GM18498 (cell line): ENCODE results near the gene PTGFRN.

Source experiments
- ATAC-seq: cut with Tn5 transposase; IDR thresholded peaks from one replicate; pipeline ENCODE4 v1.9.1; 2021; ENCODE audit warnings: mild to moderate bottlenecking, moderate library complexity; ENCODE audit not compliant: unreplicated experiment

PTGFRN gene

DNA sequence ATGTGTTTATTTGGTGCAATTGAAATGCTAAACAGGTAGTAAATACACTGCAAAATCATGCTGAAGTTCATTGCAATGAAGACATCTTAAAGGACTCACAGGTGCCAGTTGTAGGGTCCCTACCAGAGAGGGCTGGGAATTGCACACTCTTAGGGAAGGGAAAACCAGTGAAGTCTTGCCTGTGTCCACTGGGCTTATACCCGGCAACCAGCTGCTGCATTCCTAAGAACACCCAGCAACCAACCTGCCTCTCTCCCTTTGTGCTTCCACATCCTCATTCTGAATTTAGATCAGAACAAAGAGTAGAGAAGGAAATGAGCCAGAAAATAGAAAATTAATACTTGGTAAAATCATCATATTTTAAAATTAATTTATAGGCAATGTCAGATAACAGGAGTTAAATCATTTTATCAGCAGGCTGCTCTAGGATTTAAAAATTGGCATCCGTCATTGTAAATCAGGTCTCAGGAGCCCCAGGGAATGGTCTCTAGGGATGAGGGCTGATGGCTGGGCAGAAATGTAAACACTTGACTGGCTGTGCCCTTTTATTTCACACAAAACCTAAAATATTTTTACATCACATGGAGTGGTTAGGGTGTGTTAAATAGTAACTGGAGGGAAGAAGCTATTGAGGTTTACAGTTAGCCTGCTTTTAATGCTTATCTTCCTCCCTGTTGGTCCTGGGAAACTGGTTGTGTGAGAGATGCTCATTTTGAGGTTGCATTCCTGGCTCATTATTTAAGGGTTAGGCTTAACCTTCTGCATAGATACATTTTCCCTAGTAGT lies 31.3 kb downstream of the PTGFRN start:
- no peak for ATAC-seq

GRCh38 chr1:116941670-116942069 lies 32.0 kb downstream of the PTGFRN start:
- no peak for ATAC-seq

- ATAC-seq, result no peak
Measured at GRCh38 chr1:116942344-116942743, 32.6 kb downstream of the PTGFRN start.

DNA sequence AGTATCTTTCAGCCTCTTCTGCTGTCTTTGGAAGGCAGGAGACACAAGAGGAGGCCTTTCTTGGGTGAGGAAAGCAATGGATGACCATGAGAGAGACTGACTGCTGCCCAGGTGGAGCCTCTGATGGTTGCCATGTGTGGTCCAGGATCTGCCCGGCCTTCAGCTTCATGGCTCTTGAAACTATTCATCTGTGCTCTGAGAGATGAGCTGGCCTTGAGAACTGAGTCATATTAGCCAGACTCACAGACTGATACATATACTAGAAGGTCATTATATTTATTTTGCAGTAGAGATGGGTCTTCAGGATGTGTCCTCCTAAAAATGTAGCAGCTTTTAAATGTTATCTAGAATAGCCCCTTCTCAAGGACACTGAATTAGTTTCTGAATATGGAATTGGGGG lies 33.7 kb downstream of the PTGFRN start:
- ATAC-seq, result no peak

DNA sequence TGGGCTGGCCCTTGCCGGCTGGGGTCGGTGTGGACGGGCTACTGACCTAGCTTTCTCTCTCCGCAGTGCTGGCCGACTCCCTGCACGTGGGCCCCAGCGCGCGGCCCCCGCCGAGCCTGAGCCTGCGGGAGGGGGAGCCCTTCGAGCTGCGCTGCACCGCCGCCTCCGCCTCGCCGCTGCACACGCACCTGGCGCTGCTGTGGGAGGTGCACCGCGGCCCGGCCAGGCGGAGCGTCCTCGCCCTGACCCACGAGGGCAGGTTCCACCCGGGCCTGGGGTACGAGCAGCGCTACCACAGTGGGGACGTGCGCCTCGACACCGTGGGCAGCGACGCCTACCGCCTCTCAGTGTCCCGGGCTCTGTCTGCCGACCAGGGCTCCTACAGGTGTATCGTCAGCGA lies 34.9 kb downstream of the PTGFRN start:
- no peak for ATAC-seq

DNA sequence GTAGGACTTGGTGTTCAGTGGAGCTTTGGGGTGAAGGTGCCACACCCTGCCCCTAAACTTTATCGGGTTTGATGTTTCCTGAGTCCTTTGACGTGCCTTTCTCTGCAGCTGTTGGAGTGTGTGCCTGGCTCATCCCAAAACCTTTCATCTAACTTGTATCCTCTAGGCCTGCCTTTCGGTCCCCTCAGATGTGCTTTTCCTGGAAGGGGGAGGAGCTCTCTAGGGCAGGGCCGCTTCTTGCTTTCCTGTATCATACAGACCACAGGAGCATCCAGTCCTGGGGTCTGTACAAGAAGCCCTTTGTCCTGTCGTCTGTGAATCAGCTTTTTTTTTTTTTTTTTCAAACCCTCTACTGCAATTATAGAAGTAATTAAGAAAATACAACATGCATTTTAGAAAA lies 35.7 kb downstream of the PTGFRN start:
- no peak for ATAC-seq

DNA sequence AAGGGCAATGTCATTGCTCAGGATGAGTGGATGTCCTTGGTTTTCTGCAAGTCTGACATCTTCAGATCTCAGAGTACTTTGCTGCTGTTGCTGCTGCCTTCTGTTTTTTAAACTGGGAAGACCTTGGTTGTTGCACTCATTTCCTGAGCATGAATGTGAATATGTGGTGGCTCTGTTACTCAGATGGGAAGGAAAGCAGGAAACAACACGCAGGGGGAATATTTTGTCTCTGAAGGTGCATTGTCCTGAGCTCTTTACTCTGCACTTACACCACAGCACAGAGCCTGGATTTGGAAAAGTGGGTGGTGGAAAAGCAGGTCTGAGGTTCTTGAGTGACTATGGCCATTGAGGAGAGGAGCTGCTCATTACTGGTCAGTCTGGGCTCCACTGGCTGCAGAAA lies 36.3 kb downstream of the PTGFRN start:
- ATAC-seq, result no peak

DNA sequence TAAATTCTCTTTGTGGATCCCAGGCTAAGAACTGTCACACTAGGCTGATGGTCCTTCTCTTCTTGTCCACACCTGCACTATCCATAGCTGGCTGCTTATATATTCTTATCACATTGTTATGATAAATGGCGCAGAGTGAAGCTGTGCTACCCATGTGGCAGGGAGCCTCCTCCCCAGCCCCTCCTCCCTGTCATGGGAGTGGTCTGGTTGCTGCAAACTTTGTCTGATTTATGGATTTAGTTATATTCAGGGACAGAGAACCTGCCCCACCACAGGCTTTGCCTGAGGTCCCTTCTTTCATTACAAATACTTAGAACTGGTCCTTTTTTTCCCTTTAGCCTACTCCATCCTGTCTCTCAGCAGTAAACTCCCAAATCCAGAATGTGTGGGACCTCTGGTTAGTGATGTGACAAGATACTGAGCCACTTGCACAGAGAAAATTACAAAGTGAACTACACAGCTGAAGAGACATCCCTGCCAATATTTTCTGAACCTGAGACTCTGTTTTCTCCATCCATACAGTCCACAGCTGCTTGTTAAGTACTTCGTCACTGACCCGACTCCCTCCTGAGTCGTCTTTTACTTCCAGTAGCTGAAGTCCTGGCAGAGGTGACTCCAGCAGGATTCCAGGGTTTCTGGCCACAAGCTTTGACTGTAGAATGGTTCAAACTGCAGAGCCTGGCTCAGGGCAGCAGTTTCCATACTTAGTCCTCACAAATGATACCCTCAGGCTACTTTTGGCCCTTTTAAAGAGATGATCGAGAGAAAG lies 37.6 kb downstream of the PTGFRN start:
- no peak for ATAC-seq

DNA sequence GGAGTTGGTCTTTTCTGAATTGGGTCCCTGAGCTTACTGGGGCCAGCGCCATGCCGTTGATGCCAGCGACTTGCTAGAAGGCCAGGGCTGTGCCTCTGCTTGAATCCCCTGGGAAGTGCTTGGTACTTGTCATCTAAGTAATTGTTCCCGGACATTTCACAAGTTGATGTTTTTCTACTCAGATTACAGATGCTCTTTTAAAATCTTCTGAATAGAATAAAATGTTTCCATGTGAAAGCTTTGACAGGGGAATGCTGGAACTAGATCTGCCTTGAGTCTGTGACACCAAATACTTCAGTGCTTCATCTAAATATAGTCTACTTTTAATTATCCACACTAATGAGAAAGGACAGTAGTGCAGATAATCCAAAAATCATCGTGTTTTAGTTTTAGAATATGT lies 38.3 kb downstream of the PTGFRN start:
- ATAC-seq, result no peak

DNA sequence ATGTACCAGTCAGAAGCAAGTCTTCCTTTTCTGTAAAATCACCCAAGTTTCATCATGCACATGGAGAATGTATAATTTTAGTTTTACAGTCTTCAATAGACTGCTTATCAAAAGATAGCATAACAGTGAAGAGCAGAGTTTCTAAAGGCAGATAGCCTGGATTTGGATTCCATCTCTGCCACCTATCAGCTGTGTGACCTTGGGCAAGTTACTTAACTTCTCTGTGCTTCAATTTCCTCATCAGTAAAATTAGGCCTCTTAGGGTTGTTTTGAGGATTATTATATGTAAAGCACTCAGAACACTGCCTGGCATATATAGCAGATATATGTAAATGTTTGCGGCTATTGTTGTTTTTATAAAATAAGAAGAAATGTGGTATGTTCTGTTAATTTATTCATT lies 38.9 kb downstream of the PTGFRN start:
- ATAC-seq, result no peak

- no peak for ATAC-seq
Measured at GRCh38 chr1:116949213-116949985, 39.7 kb downstream of the PTGFRN start.

GRCh38 chr1:116950517-116951199 lies 40.9 kb downstream of the PTGFRN start:
- no peak for ATAC-seq

GRCh38 chr1:116951200-116951935 lies 41.7 kb downstream of the PTGFRN start:
- ATAC-seq, result no peak

GRCh38 chr1:116952738-116953275 lies 43.1 kb downstream of the PTGFRN start:
- ATAC-seq, result no peak

- no peak for ATAC-seq
Measured at GRCh38 chr1:116954440-116954839, 44.7 kb downstream of the PTGFRN start.

GRCh38 chr1:116956378-116956777 lies 46.7 kb downstream of the PTGFRN start:
- no peak for ATAC-seq

DNA sequence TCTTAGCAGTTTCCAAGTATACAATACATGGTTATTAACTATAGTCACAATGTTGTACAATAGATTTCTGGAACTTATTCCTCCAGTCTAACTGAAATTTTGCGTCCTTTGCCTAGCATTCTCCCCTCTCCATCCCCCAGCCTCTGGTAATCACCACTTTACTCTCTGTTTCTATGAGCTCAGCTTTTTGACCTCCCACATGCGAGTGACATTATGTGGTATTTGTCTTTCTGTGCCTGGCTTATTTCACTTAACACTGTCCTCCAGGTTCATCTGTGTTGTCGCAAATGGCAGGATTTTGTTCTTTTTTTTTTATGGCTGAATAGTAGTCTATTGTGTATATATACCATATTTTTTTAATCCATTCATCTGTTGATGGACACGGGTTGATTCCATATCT lies 47.9 kb downstream of the PTGFRN start:
- ATAC-seq, result no peak

DNA sequence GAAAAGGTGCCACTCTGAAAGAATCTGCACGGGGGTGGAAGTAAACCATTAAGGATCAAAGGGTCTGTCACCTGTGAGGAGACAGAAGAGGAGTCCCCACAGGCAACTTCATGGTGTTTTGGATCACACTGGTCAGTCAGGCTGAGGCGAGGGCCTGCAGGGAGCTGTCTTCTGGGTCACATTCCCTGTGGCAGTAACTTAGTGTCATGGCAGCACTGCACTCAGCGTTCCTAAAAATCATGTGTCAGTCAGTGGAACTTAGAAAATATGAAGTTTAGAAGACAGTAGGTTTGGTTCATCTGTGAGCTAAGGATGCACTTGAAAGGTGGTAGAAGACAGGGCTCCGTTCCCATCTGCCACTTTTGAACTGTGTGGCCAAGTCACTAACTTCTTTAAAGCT lies 48.4 kb downstream of the PTGFRN start:
- no peak for ATAC-seq

- ATAC-seq, result no peak
Measured at GRCh38 chr1:116958977-116959376, 49.3 kb downstream of the PTGFRN start.

GRCh38 chr1:116961606-116962005 lies 51.9 kb downstream of the PTGFRN start:
- no peak for ATAC-seq
